HEK293 (cell line): ENCODE data around the gene CXCR4.
"Not testable (repeated sequence)": the region's sequence is repeated elsewhere in the genome, so short reads cannot be mapped to it uniquely, and the experiment has no call there.

Experiments
- CTCF ChIA-PET: fragments of 350-600 bp; formaldehyde crosslinking; extraction: SDS; loops from one replicate; lab custom pipeline; 2021; ENCODE audit warnings: antibody characterized with exemption; lab: Yijun Ruan, JAX
- POLR2A ChIA-PET: fragments of 300-600 bp; formaldehyde crosslinking; extraction: SDS; loops from one replicate; lab custom pipeline; 2020; ENCODE audit warnings: antibody characterized with exemption, inconsistent platforms; lab: Yijun Ruan, JAX
- H3K27ac ChIP-seq: fragments of 200-500 bp; sonication (Bioruptor generic); 2 replicates; pipeline ENCODE4 v1.5.1; 2014; ENCODE audit warnings: low read depth, low read length, control low read depth, inconsistent platforms; ENCODE audit errors: extremely low read depth
- H3K36me3 ChIP-seq, 2 experiments: fragments of 200-500 bp in 1 of 2; sonication (Bioruptor generic) in 1 of 2; 1 replicate in 1 of 2; 2 replicates in 1 of 2; pipeline ENCODE4 v1.5.1; 2014 to 2017; ENCODE audit warnings: inconsistent platforms in 2 of 2, low read length in 2 of 2; ENCODE audit not compliant: control insufficient read depth in 2 of 2, insufficient read depth in 1 of 2
- H3K4me1 ChIP-seq: fragments of 200-500 bp; sonication (Bioruptor generic); 2 replicates; pipeline ENCODE4 v1.5.1; 2014; ENCODE audit warnings: mild to moderate bottlenecking, low read length, inconsistent platforms; ENCODE audit not compliant: control insufficient read depth, insufficient read depth
- H3K4me3 ChIP-seq: 2 replicates; pipeline ENCODE4 v1.5.1; 2011; ENCODE audit warnings: low read depth, mild to moderate bottlenecking, control low read depth, low read length, moderate library complexity
- H3K9me3 ChIP-seq: fragments of 200-500 bp; sonication (Bioruptor generic); 2 replicates; pipeline ENCODE4 v1.5.1; 2014; ENCODE audit warnings: low read depth, low read length, inconsistent platforms; ENCODE audit not compliant: control insufficient read depth, insufficient read depth
- GLIS2 ChIP-seq: fragments of 450-650 bp; formaldehyde crosslinking; IDR thresholded peaks from 2 replicates; pipeline ENCODE4 v1.5.1; 2016; ENCODE audit warnings: missing biosample characterization, missing genetic modification characterization
- SCRT2 ChIP-seq: fragments of 450-650 bp; formaldehyde crosslinking; IDR thresholded peaks from 2 replicates; pipeline ENCODE4 v1.5.1; 2016; ENCODE audit warnings: missing biosample characterization, missing genetic modification characterization
- ZBTB21 ChIP-seq: fragments of 450-650 bp; formaldehyde crosslinking; IDR thresholded peaks from 2 replicates; pipeline ENCODE4 v1.5.1; 2017; ENCODE audit warnings: missing biosample characterization, missing genetic modification characterization
- ZFP41 ChIP-seq: fragments of 450-650 bp; formaldehyde crosslinking; IDR thresholded peaks from 2 replicates; pipeline ENCODE4 v1.5.1; 2016; ENCODE audit warnings: missing biosample characterization, missing genetic modification characterization, borderline replicate concordance
- ZNF132 ChIP-seq: fragments of 450-650 bp; formaldehyde crosslinking; IDR thresholded peaks from 2 replicates; pipeline ENCODE4 v1.5.1; 2017; ENCODE audit warnings: missing biosample characterization, missing genetic modification characterization, borderline replicate concordance
- ZNF292 ChIP-seq: fragments of 450-650 bp; formaldehyde crosslinking; IDR thresholded peaks from 2 replicates; pipeline ENCODE4 v1.5.1; 2016; ENCODE audit warnings: low read depth, missing biosample characterization, missing genetic modification characterization, borderline replicate concordance
- ZNF521 ChIP-seq: fragments of 450-650 bp; formaldehyde crosslinking; IDR thresholded peaks from 2 replicates; pipeline ENCODE4 v1.5.1; 2017; ENCODE audit warnings: missing biosample characterization, mild to moderate bottlenecking, missing genetic modification characterization
- ZNF560 ChIP-seq: fragments of 450-650 bp; formaldehyde crosslinking; IDR thresholded peaks from 2 replicates; pipeline ENCODE4 v1.5.1; 2017; ENCODE audit warnings: missing biosample characterization, missing genetic modification characterization, borderline replicate concordance
- ZNF571 ChIP-seq: fragments of 450-650 bp; formaldehyde crosslinking; IDR thresholded peaks from 2 replicates; pipeline ENCODE4 v1.5.0; 2017; ENCODE audit warnings: missing biosample characterization, missing genetic modification characterization
- ZNF610 ChIP-seq: fragments of 450-650 bp; formaldehyde crosslinking; IDR thresholded peaks from 2 replicates; pipeline ENCODE4 v1.5.1; 2016; ENCODE audit warnings: missing biosample characterization, missing genetic modification characterization, borderline replicate concordance
- ZNF777 ChIP-seq: fragments of 450-650 bp; formaldehyde crosslinking; IDR thresholded peaks from 2 replicates; pipeline ENCODE4 v1.5.1; 2017; ENCODE audit warnings: missing biosample characterization, missing genetic modification characterization, borderline replicate concordance
- TF ChIP-seq, protein P1 (sequence below): fragments of 450-650 bp; formaldehyde crosslinking; conservative IDR thresholded peaks from 2 replicates; pipeline ENCODE4 v1.5.1; 2016; ENCODE audit warnings: low read depth, missing biosample characterization, missing genetic modification characterization
- TF ChIP-seq, protein P2 (sequence below): fragments of 450-650 bp; formaldehyde crosslinking; optimal IDR thresholded peaks from 2 replicates; pipeline ENCODE3; 2016; ENCODE audit warnings: missing biosample characterization, mild to moderate bottlenecking, missing genetic modification characterization

Gene CXCR4

DNA sequence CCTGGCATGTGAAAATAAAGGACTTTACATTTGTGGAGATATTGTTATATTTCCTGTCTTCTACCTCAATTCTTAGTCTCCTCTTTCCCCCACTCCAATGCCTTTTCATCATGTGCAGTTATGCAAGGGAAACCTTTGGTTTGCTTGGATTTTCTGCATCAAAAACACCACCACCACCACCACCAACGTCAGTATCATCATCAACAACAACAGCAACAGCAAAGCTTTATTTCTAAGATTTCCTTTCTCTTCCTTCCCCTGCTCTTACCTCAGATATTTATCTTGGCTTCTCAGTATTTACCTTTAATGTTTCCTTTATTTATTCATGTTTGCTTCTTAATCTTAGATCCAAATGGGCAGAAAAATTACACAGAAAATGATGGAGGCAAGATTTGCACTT is 26.1 kb downstream of the CXCR4 start:
- CTCF ChIA-PET: interaction anchor here (2.0 kb wide), 1 partner anchor 10 kb away, joined by 6 read pairs; no protein-coding TSS in a partner anchor
- Histone ChIP-seq H3K4me1 (no peaks in the 10 kb centered on the region), H3K9me3 (no peaks in the 10 kb centered on the region), H3K27ac (no peak overlapping the region)
- no peak for TF ChIP-seq ZNF521 (tag by site-specific recombination)
- TF ChIP-seq, all 188 proteins: peak for 0
- POLR2A ChIA-PET: no interaction called here
- no peak overlapping the region for H3K4me3 ChIP-seq
- H3K36me3 ChIP-seq: no peaks in the 10 kb centered on the region

DNA sequence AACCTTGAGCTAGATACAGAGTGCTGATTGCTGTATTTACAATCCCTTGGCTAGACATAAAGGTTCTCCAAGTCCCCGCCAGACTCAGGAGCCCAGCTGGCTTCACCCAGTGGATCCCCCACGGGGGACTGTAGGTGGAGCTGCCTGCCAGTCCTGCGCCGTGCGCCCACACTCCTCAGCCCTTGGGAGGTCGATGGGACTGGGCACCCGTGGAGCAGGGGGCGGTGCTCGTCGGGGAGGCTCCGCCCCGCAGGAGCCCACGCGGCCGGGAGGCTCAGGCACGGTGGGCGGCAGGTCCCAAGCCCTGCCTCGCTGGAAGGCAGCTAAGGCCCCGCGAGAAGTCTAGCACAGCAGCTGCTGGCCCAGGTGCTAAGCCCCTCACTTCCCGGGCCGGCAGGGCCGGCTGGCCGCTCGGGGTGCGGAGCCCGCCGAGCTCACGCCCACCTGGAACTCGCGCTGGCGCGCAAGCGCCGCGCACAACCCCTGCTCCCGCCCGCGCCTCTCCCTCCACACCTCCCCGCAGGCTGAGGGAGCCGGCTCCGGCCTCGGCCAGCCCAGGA is 30.0 kb downstream of the CXCR4 start:
- not testable (repeated sequence) for H3K4me1 ChIP-seq, H3K36me3 ChIP-seq, H3K27ac ChIP-seq, H3K9me3 ChIP-seq, H3K4me3 ChIP-seq
- ChIA-PET POLR2A (interaction anchor here (0.7 kb wide), 1 partner anchor 26 kb away, joined by 5 read pairs; no protein-coding TSS in a partner anchor), CTCF (interaction anchor here (0.6 kb wide), 1 partner anchor 115 kb away, joined by 4 read pairs; no protein-coding TSS in a partner anchor)

DNA sequence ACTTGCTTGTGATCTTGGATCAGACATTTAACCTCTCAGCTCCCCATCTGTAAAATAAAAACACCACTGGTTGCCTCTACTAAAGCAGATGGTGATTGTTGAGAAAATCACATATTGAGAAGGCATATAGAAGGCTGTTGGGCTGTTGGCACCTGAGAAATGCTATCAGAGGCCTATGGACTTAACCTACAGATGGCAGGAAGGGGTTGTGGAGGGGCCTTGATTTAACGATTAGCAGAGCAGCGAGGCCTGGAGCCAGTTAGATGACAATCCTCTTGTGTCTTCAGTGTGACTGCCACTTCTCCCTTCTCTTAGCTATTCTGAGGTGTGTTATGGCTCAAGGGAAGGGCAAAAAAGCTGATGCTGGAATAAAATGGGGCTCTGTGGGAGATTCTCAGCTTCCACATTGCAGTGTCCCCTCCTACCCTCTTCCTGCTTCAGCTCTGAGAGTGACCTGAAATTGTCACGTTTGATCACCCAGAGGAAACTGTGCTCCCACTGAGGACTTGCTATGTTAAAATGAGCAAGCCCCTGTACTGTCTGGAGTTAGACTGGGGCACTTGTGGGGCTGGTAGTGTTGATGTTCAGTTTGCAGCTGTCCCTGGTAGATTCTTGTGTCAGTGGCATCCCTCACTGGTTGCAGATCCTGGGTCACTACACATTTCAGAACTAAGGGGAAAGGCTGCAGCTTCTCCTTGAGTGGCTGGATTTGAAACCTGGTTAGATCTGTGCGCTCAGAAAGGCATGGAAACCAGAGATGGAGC is 31.5 kb downstream of the CXCR4 start:
- Histone ChIP-seq H3K27ac (no peak overlapping the region), H3K9me3 (no peaks in the 10 kb centered on the region), H3K4me3 (no peak overlapping the region), H3K36me3 (no peaks in the 10 kb centered on the region), H3K4me1 (no peaks in the 10 kb centered on the region)
- TF ChIP-seq ZNF132 (tag by site-specific recombination) (no peak), ZNF292 (tag by site-specific recombination) (no peak), ZFP41 (tag by site-specific recombination) (no peak), ZNF777 (tag by site-specific recombination) (no peak), ZNF560 (tag by site-specific recombination) (no peak), ZNF571 (tag by site-specific recombination) (no peak)
- POLR2A ChIA-PET: no interaction called here
- CTCF ChIA-PET: interaction anchor here (0.6 to 1.2 kb wide), 2 partner anchors 45 to 173 kb away, joined by 3 read pairs; no protein-coding TSS in a partner anchor

DNA sequence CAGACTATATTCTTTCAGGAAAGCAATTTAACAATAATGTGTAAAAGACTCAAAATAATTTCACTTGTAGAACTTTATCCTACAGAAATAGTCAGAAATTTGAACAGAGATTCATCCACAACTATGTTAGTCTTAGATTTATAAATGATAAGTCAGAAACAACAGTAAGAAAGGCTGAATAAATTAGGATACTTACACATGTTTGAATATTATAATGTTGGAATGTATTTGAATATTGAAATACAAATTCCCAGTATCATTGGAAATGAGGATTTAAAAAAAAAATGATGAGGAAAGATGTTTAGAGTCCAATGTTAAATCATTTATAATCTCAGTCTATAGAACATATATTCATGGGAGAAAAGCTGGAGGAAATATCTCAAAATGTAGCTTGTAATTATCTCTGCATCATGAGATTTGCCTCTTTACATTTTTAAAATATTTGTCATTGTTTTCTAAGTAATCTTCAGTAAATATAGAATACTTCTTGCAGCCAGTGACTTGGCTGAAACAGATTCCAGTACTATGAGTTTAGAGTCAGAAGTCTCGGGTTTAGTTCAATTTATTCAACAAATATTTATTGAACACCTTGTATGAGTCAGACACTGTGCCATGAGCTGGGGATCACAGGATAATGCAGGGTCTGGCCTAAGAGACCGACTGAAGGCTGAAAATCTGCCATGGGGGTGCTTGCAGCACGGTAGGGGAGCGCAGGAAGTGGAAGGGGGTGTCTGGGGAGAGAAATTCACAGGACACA is 32.3 kb downstream of the CXCR4 start:
- Histone ChIP-seq H3K36me3 (no peaks in the 10 kb centered on the region), H3K27ac (no peak overlapping the region), H3K4me1 (no peaks in the 10 kb centered on the region), H3K9me3 (no peaks in the 10 kb centered on the region), H3K4me3 (no peak overlapping the region)
- ChIA-PET CTCF (interaction anchor here (0.6 to 1.2 kb wide), 2 partner anchors 45 to 172 kb away, joined by 3 read pairs; no protein-coding TSS in a partner anchor), POLR2A (no interaction called here)
- no peak for TF ChIP-seq SCRT2 (tag by site-specific recombination)
- no peak for TF ChIP-seq ZNF610 (tag by site-specific recombination)

DNA sequence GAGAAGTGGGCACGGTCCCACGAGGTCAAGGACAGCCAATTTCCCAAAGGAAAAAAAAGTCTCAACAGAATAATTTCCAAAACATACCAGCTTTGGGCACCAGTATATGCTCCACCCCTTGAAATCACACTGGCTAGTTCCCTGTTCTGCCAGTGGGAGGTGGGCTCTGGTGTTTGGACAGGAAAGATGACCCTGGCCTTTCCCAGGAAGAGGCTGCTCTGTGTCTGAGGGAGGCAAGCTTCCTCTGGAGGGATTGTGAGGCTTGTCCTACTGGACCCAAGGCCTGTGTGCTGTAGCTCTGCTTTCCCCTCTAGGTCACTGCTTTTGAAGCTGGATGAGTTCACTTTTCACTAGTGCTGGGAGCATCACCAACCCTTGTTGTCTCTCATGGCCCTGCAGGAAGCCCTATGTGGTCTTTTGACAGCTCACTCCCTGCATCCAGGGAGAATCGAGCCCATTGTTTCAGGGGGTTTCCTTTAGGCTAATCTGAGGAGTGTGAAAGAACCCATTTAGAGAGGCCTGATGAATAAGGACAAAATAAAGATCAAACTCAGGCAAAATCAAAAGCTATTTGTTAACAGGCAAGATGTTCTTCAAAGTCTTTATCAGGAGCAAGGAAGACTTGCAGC is 36.3 kb downstream of the CXCR4 start:
- no peak overlapping the region for H3K4me3 ChIP-seq
- ChIA-PET POLR2A (interaction anchor here (0.5 kb wide), 1 partner anchor 241 kb away, joined by 3 read pairs; no protein-coding TSS in a partner anchor), CTCF (interaction anchor here (0.7 to 1.6 kb wide), 2 partner anchors 11 to 28 kb away, joined by 3 to 6 read pairs; no protein-coding TSS in a partner anchor)
- no peaks in the 10 kb centered on the region for H3K9me3 ChIP-seq
- H3K4me1 ChIP-seq: no peaks in the 10 kb centered on the region
- H3K27ac ChIP-seq: no peak overlapping the region
- no peaks in the 10 kb centered on the region for H3K36me3 ChIP-seq
- TF ChIP-seq ZBTB21 (no peak), GLIS2 (no peak), ZFP41 (tag by site-specific recombination) (no peak)
- TF ChIP-seq, protein P1, sequence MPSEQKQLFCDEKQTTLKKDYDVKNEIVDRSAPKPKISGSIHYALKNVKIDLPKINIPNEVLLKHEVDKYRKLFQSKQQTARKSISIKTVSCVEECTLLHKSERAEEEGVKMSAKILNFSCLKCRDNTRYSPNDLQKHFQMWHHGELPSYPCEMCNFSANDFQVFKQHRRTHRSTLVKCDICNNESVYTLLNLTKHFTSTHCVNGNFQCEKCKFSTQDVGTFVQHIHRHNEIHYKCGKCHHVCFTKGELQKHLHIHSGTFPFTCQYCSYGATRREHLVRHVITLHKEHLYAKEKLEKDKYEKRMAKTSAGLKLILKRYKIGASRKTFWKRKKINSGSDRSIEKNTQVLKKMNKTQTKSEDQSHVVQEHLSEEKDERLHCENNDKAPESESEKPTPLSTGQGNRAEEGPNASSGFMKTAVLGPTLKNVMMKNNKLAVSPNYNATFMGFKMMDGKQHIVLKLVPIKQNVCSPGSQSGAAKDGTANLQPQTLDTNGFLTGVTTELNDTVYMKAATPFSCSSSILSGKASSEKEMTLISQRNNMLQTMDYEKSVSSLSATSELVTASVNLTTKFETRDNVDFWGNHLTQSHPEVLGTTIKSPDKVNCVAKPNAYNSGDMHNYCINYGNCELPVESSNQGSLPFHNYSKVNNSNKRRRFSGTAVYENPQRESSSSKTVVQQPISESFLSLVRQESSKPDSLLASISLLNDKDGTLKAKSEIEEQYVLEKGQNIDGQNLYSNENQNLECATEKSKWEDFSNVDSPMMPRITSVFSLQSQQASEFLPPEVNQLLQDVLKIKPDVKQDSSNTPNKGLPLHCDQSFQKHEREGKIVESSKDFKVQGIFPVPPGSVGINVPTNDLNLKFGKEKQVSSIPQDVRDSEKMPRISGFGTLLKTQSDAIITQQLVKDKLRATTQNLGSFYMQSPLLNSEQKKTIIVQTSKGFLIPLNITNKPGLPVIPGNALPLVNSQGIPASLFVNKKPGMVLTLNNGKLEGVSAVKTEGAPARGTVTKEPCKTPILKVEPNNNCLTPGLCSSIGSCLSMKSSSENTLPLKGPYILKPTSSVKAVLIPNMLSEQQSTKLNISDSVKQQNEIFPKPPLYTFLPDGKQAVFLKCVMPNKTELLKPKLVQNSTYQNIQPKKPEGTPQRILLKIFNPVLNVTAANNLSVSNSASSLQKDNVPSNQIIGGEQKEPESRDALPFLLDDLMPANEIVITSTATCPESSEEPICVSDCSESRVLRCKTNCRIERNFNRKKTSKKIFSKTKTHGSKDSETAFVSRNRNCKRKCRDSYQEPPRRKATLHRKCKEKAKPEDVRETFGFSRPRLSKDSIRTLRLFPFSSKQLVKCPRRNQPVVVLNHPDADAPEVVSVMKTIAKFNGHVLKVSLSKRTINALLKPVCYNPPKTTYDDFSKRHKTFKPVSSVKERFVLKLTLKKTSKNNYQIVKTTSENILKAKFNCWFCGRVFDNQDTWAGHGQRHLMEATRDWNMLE (tag by site-specific recombination): no peak
- TF ChIP-seq, protein P2, sequence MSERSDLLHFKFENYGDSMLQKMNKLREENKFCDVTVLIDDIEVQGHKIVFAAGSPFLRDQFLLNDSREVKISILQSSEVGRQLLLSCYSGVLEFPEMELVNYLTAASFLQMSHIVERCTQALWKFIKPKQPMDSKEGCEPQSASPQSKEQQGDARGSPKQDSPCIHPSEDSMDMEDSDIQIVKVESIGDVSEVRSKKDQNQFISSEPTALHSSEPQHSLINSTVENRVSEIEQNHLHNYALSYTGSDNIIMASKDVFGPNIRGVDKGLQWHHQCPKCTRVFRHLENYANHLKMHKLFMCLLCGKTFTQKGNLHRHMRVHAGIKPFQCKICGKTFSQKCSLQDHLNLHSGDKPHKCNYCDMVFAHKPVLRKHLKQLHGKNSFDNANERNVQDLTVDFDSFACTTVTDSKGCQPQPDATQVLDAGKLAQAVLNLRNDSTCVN (tag by site-specific recombination): no peak
